SK-N-SH (cell line): ENCODE measurements around the gene ZSWIM1. TPM values are rescaled to one million over a fixed set of nuclear protein-coding genes. Genes with fewer than 3 reads are reported as not detected.

Source experiments
- CTCF ChIA-PET: fragments of 300-600, 350-600 bp; formaldehyde crosslinking; extraction: SDS; loops from one replicate; lab custom pipeline; 2021; lab: Yijun Ruan, JAX
- POLR2A ChIA-PET: fragments of 350-600 bp; sonication (Branson Sonifier 250); formaldehyde crosslinking; extraction: SDS; loops from one replicate; lab custom pipeline; 2020; ENCODE audit warnings: antibody characterized with exemption, inconsistent platforms; lab: Yijun Ruan, JAX
- DNase-seq: peaks from one replicate; pipeline ENCODE4 v3.0.0; 2012
- H2AFZ ChIP-seq: fragments of 200-600 bp; sonication (generic); 2 replicates; pipeline ENCODE4 v1.8.1; 2016; ENCODE audit warnings: antibody characterized with exemption, mild to moderate bottlenecking, low read depth
- H3F3A ChIP-seq: fragments of 200-600 bp; sonication (generic); replicated peaks from 2 replicates; pipeline ENCODE3; 2016; ENCODE audit warnings: antibody characterized with exemption, mild to moderate bottlenecking; ENCODE audit not compliant: insufficient read depth
- H3K27ac ChIP-seq, 2 experiments: fragments of 200-500 bp in 1 of 2; fragments of 200-600 bp in 1 of 2; sonication (Bioruptor generic) in 1 of 2; sonication (generic), shearing (Covaris generic) in 1 of 2; 2 replicates each; pipeline versions ENCODE4 v1.5.1 to v1.6.1; 2014 to 2016; ENCODE audit warnings: low read depth in 2 of 2, inconsistent platforms in 1 of 2, low read length in 1 of 2, mild to moderate bottlenecking in 1 of 2, mixed read lengths in 1 of 2
- H3K27me3 ChIP-seq: fragments of 200-600 bp; sonication (generic), shearing (Covaris generic); 2 replicates; pipeline ENCODE4 v1.6.1; 2016; ENCODE audit warnings: mixed run types; ENCODE audit not compliant: insufficient read depth
- H3K36me3 ChIP-seq, 2 experiments: fragments of 200-500 bp in 1 of 2; fragments of 200-600 bp in 1 of 2; sonication (Bioruptor generic) in 1 of 2; sonication (generic) in 1 of 2; replicated peaks in 1 of 2; 2 replicates each; pipeline versions ENCODE3 to v1.5.1; 2014 to 2016; ENCODE audit warnings: low read length in 1 of 2, mild to moderate bottlenecking in 1 of 2; ENCODE audit not compliant: insufficient read depth in 2 of 2, control insufficient read depth in 1 of 2
- H3K4me1 ChIP-seq, 2 experiments: fragments of 200-500 bp in 1 of 2; fragments of 200-600 bp in 1 of 2; sonication (Bioruptor generic) in 1 of 2; sonication (generic), shearing (Covaris generic) in 1 of 2; 2 replicates each; pipeline versions ENCODE4 v1.5.1 to v1.6.1; 2014 to 2016; ENCODE audit warnings: low read depth in 1 of 2, low read length in 1 of 2, mixed run types in 1 of 2; ENCODE audit not compliant: insufficient read depth in 2 of 2, control insufficient read depth in 1 of 2
- H3K4me2 ChIP-seq: fragments of 200-600 bp; sonication (generic), shearing (Covaris generic); 2 replicates; pipeline ENCODE4 v1.6.1; 2017; ENCODE audit warnings: mixed run types
- H3K4me3 ChIP-seq, 2 experiments: fragments of 200-500 bp in 1 of 2; fragments of 200-600 bp in 1 of 2; sonication (Bioruptor generic) in 1 of 2; sonication (generic), shearing (Covaris generic) in 1 of 2; 2 replicates each; pipeline versions ENCODE4 v1.5.1 to v1.8.1; 2014 to 2016; ENCODE audit warnings: low read depth in 2 of 2, inconsistent platforms in 1 of 2, low read length in 1 of 2, mild to moderate bottlenecking in 1 of 2, mixed read lengths in 1 of 2, moderate library complexity in 1 of 2
- H3K79me2 ChIP-seq: fragments of 200-600 bp; sonication (generic); 2 replicates; pipeline ENCODE4 v1.8.1; 2017; ENCODE audit warnings: mild to moderate bottlenecking; ENCODE audit not compliant: insufficient read depth
- H3K9ac ChIP-seq: fragments of 200-600 bp; sonication (generic); 2 replicates; pipeline ENCODE4 v1.6.1; 2017; ENCODE audit warnings: mixed run types
- H3K9me2 ChIP-seq: fragments of 200-600 bp; sonication (generic); 2 replicates; pipeline ENCODE4 v1.6.1; 2017; ENCODE audit warnings: mixed run types
- H3K9me3 ChIP-seq: fragments of 200-600 bp; sonication (generic); 2 replicates; pipeline ENCODE4 v1.6.1; 2017; ENCODE audit warnings: mixed run types, mild to moderate bottlenecking, moderate library complexity
- H4K20me1 ChIP-seq: fragments of 200-600 bp; sonication (generic); 2 replicates; pipeline ENCODE4 v1.6.1; 2017; ENCODE audit warnings: mild to moderate bottlenecking, mixed run types; ENCODE audit not compliant: insufficient read depth
- CHD2 ChIP-seq: fragments of 150-350 bp; IDR thresholded peaks from 2 replicates; pipeline ENCODE4 v1.6.1; 2018; ENCODE audit warnings: low read length; ENCODE audit not compliant: partially characterized antibody
- ELF1 ChIP-seq: IDR thresholded peaks from 2 replicates; pipeline ENCODE4 v1.4.0; 2012
- EP300 ChIP-seq, 2 experiments: IDR thresholded peaks; 2 replicates each; pipeline versions ENCODE4 v1.4.0 to v1.6.1; 2012; ENCODE audit warnings: borderline replicate concordance in 1 of 2, low read depth in 1 of 2, low read length in 1 of 2
- EZH2phosphoT487 ChIP-seq: fragments of 200-600 bp; sonication (generic); IDR thresholded peaks from 2 replicates; pipeline ENCODE4 v1.6.1; 2017; ENCODE audit warnings: low read depth, mixed run types, mild to moderate bottlenecking, antibody characterized with exemption, moderate library complexity, borderline replicate concordance
- FOXJ3 ChIP-seq: sonication (generic); formaldehyde crosslinking; IDR thresholded peaks from 2 replicates; pipeline ENCODE4 v1.5.1; 2020; ENCODE audit warnings: mild to moderate bottlenecking, missing genetic modification reagents
- GABPA ChIP-seq: IDR thresholded peaks from 2 replicates; pipeline ENCODE4 v1.4.0; 2012; ENCODE audit warnings: low read depth, mild to moderate bottlenecking
- NFIC ChIP-seq: IDR thresholded peaks from 2 replicates; pipeline ENCODE4 v1.4.0; 2012; ENCODE audit warnings: borderline replicate concordance
- POLR2AphosphoS5 ChIP-seq: IDR thresholded peaks from 2 replicates; pipeline ENCODE4 v1.6.1; 2012; ENCODE audit warnings: low read depth, low read length
- RAD21 ChIP-seq: IDR thresholded peaks from 2 replicates; pipeline ENCODE4 v1.6.1; 2012; ENCODE audit warnings: mild to moderate bottlenecking, low read length
- RCOR1 ChIP-seq: fragments of 150-350 bp; IDR thresholded peaks from 2 replicates; pipeline ENCODE4 v1.6.1; 2017; ENCODE audit warnings: antibody characterized with exemption, low read length
- SIN3A ChIP-seq: IDR thresholded peaks from 2 replicates; pipeline ENCODE4 v1.6.1; 2012; ENCODE audit warnings: low read depth, mild to moderate bottlenecking, low read length, moderate library complexity, borderline replicate concordance
- WGBS: methylation state at CpG from one replicate; pipeline ENCODE4 v1.1.6; 2017; ENCODE audit warnings: low lambda C conversion rate; 5-methylcytosine and 5-hydroxymethylcytosine counted together
- polyA plus RNA-seq, 3 experiments: library from polyadenylated mRNA; depleted of rRNA; stranded (reverse); fragments of >200 nt; gene quantifications; 2 replicates each; pipeline ENCODE4 v1.2.3, GENCODE V29; 2012
- TF ChIP-seq, protein P1 (sequence below): IDR thresholded peaks from 2 replicates; pipeline ENCODE4 v1.4.0; 2012; ENCODE audit warnings: low read depth
- TF ChIP-seq, protein P2 (sequence below): IDR thresholded peaks from 2 replicates; pipeline ENCODE4 v1.6.1; 2012; ENCODE audit warnings: mild to moderate bottlenecking, low read depth, low read length, moderate library complexity
- TF ChIP-seq, protein P3 (sequence below): fragments of 200-600 bp; sonication (generic); IDR thresholded peaks from 2 replicates; pipeline ENCODE4 v1.6.1; 2017; ENCODE audit warnings: antibody characterized with exemption, mild to moderate bottlenecking, moderate library complexity
- TF ChIP-seq, protein P4 (sequence below): IDR thresholded peaks from 2 replicates; pipeline ENCODE4 v1.4.0; 2012; ENCODE audit warnings: low read depth, borderline replicate concordance
- TF ChIP-seq, protein P5 (sequence below): fragments of 150-350 bp; IDR thresholded peaks from 2 replicates; pipeline ENCODE4 v1.6.1; 2016; ENCODE audit warnings: mild to moderate bottlenecking, low read depth, low read length
- TF ChIP-seq, protein P6 (sequence below): IDR thresholded peaks from 2 replicates; pipeline ENCODE4; 2012

The ZSWIM1 gene
- polyA plus RNA-seq, 1 of the 3 experiments (the other 2 are of a cell fraction): 1.8 TPM

DNA sequence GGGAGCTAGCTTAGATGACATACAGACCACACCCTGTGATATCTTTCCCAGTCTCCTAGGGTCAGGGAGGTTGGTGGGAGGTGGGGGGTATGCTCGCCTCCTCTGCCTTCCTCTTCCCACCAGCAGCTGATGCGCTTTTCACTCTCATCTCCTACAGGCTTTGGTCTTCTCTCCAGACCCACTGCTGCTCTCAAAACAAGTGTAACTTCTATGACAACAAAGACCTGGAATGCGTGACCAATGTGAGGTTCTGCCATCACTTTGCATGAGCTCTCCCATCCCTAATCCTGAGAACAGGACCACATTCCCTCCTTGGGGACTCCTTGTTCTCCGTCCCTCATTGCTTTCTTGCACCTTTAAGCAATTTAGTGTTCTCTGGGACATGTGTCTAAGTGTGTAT, 12.8 kb downstream of the ZSWIM1 start:
- H3K9me3 ChIP-seq: no peaks in the 10 kb centered on the region
- no peak for DNase-seq
- ChIA-PET POLR2A (interaction anchor here (0.6 kb wide), 1 partner anchor 100 kb away, joined by 3 read pairs; no protein-coding TSS in a partner anchor), CTCF (no interaction called here)
- H3K4me2 ChIP-seq: no peak overlapping the region
- H4K20me1 ChIP-seq: no peaks in the 10 kb centered on the region
- TF ChIP-seq, protein P1, sequence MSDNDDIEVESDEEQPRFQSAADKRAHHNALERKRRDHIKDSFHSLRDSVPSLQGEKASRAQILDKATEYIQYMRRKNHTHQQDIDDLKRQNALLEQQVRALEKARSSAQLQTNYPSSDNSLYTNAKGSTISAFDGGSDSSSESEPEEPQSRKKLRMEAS: no peak
- TF ChIP-seq, protein P2, sequence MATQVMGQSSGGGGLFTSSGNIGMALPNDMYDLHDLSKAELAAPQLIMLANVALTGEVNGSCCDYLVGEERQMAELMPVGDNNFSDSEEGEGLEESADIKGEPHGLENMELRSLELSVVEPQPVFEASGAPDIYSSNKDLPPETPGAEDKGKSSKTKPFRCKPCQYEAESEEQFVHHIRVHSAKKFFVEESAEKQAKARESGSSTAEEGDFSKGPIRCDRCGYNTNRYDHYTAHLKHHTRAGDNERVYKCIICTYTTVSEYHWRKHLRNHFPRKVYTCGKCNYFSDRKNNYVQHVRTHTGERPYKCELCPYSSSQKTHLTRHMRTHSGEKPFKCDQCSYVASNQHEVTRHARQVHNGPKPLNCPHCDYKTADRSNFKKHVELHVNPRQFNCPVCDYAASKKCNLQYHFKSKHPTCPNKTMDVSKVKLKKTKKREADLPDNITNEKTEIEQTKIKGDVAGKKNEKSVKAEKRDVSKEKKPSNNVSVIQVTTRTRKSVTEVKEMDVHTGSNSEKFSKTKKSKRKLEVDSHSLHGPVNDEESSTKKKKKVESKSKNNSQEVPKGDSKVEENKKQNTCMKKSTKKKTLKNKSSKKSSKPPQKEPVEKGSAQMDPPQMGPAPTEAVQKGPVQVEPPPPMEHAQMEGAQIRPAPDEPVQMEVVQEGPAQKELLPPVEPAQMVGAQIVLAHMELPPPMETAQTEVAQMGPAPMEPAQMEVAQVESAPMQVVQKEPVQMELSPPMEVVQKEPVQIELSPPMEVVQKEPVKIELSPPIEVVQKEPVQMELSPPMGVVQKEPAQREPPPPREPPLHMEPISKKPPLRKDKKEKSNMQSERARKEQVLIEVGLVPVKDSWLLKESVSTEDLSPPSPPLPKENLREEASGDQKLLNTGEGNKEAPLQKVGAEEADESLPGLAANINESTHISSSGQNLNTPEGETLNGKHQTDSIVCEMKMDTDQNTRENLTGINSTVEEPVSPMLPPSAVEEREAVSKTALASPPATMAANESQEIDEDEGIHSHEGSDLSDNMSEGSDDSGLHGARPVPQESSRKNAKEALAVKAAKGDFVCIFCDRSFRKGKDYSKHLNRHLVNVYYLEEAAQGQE: no peak
- TF ChIP-seq POLR2AphosphoS5: no peak
- TF ChIP-seq, protein P3, sequence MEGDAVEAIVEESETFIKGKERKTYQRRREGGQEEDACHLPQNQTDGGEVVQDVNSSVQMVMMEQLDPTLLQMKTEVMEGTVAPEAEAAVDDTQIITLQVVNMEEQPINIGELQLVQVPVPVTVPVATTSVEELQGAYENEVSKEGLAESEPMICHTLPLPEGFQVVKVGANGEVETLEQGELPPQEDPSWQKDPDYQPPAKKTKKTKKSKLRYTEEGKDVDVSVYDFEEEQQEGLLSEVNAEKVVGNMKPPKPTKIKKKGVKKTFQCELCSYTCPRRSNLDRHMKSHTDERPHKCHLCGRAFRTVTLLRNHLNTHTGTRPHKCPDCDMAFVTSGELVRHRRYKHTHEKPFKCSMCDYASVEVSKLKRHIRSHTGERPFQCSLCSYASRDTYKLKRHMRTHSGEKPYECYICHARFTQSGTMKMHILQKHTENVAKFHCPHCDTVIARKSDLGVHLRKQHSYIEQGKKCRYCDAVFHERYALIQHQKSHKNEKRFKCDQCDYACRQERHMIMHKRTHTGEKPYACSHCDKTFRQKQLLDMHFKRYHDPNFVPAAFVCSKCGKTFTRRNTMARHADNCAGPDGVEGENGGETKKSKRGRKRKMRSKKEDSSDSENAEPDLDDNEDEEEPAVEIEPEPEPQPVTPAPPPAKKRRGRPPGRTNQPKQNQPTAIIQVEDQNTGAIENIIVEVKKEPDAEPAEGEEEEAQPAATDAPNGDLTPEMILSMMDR: no peak
- TF ChIP-seq RAD21: no peak
- TF ChIP-seq CHD2: no peak
- no peak for TF ChIP-seq FOXJ3 (CRISPR knock-in tag)
- no peak for TF ChIP-seq EP300 (IDR thresholded peaks at IDR 0.05; ENCODE audit: borderline replicate concordance in 1 of 2, low read depth in 1 of 2, low read length in 1 of 2)
- TF ChIP-seq EZH2phosphoT487: no peak
- TF ChIP-seq, protein P4, sequence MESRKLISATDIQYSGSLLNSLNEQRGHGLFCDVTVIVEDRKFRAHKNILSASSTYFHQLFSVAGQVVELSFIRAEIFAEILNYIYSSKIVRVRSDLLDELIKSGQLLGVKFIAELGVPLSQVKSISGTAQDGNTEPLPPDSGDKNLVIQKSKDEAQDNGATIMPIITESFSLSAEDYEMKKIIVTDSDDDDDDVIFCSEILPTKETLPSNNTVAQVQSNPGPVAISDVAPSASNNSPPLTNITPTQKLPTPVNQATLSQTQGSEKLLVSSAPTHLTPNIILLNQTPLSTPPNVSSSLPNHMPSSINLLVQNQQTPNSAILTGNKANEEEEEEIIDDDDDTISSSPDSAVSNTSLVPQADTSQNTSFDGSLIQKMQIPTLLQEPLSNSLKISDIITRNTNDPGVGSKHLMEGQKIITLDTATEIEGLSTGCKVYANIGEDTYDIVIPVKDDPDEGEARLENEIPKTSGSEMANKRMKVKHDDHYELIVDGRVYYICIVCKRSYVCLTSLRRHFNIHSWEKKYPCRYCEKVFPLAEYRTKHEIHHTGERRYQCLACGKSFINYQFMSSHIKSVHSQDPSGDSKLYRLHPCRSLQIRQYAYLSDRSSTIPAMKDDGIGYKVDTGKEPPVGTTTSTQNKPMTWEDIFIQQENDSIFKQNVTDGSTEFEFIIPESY: no peak
- TF ChIP-seq SIN3A: no peak
- TF ChIP-seq NFIC: no peak
- TF ChIP-seq, protein P5, sequence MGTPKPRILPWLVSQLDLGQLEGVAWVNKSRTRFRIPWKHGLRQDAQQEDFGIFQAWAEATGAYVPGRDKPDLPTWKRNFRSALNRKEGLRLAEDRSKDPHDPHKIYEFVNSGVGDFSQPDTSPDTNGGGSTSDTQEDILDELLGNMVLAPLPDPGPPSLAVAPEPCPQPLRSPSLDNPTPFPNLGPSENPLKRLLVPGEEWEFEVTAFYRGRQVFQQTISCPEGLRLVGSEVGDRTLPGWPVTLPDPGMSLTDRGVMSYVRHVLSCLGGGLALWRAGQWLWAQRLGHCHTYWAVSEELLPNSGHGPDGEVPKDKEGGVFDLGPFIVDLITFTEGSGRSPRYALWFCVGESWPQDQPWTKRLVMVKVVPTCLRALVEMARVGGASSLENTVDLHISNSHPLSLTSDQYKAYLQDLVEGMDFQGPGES: no peak
- TF ChIP-seq GABPA: no peak
- no peak for TF ChIP-seq ELF1
- TF ChIP-seq, protein P6, sequence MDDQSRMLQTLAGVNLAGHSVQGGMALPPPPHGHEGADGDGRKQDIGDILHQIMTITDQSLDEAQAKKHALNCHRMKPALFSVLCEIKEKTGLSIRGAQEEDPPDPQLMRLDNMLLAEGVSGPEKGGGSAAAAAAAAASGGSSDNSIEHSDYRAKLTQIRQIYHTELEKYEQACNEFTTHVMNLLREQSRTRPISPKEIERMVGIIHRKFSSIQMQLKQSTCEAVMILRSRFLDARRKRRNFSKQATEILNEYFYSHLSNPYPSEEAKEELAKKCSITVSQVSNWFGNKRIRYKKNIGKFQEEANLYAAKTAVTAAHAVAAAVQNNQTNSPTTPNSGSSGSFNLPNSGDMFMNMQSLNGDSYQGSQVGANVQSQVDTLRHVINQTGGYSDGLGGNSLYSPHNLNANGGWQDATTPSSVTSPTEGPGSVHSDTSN: no peak
- no peak for TF ChIP-seq RCOR1
- peaks cover 0 to 9% of the 10 kb centered on the region in 2 experiments; a peak in 2 of 4 replicates for H3K4me1 ChIP-seq
- no peak overlapping the region for H3K27ac ChIP-seq
- WGBS: 89% methylated on average over 4 of the region's 4 CpGs
- no peaks in the 10 kb centered on the region for H3K27me3 ChIP-seq
- no peak overlapping the region for H3K4me3 ChIP-seq
- H3F3A ChIP-seq: peaks cover 10% of the 10 kb centered on the region
- H3K79me2 ChIP-seq: peaks cover 14% of the 10 kb centered on the region
- H2AFZ ChIP-seq: no peak overlapping the region
- peaks cover 15 to 36% of the 10 kb centered on the region in 2 experiments for H3K36me3 ChIP-seq
- H3K9ac ChIP-seq: no peak overlapping the region
- no peaks in the 10 kb centered on the region for H3K9me2 ChIP-seq
